Trophoblast cell (in vitro differentiated cells and primary cell): ENCODE data around the gene SAMD7.

Experiments
- DNase-seq, 2 donors: peaks; one replicate each; pipeline ENCODE4 v3.0.0-alpha.2; 2016
- H2AFZ ChIP-seq: 2 replicates; pipeline ENCODE4 v1.6.1; 2013; ENCODE audit warnings: low read length, moderate library complexity, mild to moderate bottlenecking; ENCODE audit not compliant: insufficient read depth, poor library complexity
- H2AK5ac ChIP-seq: 2 replicates; pipeline ENCODE4 v1.6.1; 2013; ENCODE audit warnings: mild to moderate bottlenecking, low read length
- H2BK120ac ChIP-seq: 2 replicates; pipeline ENCODE4 v1.6.1; 2013; ENCODE audit warnings: low read length, mild to moderate bottlenecking, moderate library complexity; ENCODE audit not compliant: insufficient read depth, poor library complexity
- H2BK12ac ChIP-seq: 2 replicates; pipeline ENCODE4 v1.6.1; 2013; ENCODE audit warnings: mild to moderate bottlenecking, low read length, moderate library complexity
- H2BK5ac ChIP-seq: 2 replicates; pipeline ENCODE4 v1.6.1; 2013; ENCODE audit warnings: low read length, low read depth, moderate library complexity, mild to moderate bottlenecking; ENCODE audit not compliant: poor library complexity
- H3K14ac ChIP-seq: 2 replicates; pipeline ENCODE4 v1.6.1; 2013; ENCODE audit warnings: mild to moderate bottlenecking, low read length
- H3K18ac ChIP-seq: 2 replicates; pipeline ENCODE4 v1.6.1; 2013; ENCODE audit warnings: mild to moderate bottlenecking, low read length
- H3K23ac ChIP-seq: 2 replicates; pipeline ENCODE4 v1.6.1; 2013; ENCODE audit warnings: low read length
- H3K27ac ChIP-seq: 2 replicates; pipeline ENCODE4 v1.5.1; 2013; ENCODE audit warnings: low read depth, mild to moderate bottlenecking, inconsistent platforms, low read length, moderate library complexity
- H3K27me3 ChIP-seq: 2 replicates; pipeline ENCODE4 v1.6.1; 2013; ENCODE audit warnings: inconsistent platforms, mild to moderate bottlenecking, low read length, moderate library complexity; ENCODE audit not compliant: insufficient read depth
- H3K36me3 ChIP-seq, 2 experiments: 1 replicate in 1 of 2; 2 replicates in 1 of 2; pipeline ENCODE4 v1.6.1; 2013; ENCODE audit warnings: low read length in 2 of 2, mild to moderate bottlenecking in 2 of 2, moderate library complexity in 1 of 2; ENCODE audit not compliant: insufficient read depth in 2 of 2, control insufficient read depth in 1 of 2
- H3K4ac ChIP-seq: 2 replicates; pipeline ENCODE4 v1.6.1; 2013; ENCODE audit warnings: low read depth, mild to moderate bottlenecking, low read length, moderate library complexity
- H3K4me1 ChIP-seq, 2 experiments: 1 replicate in 1 of 2; 2 replicates in 1 of 2; pipeline ENCODE4 v1.6.1; 2013; ENCODE audit warnings: low read length in 2 of 2, mild to moderate bottlenecking in 2 of 2, moderate library complexity in 1 of 2; ENCODE audit not compliant: insufficient read depth in 2 of 2, control insufficient read depth in 1 of 2
- H3K4me2 ChIP-seq: 2 replicates; pipeline ENCODE4 v1.6.1; 2013; ENCODE audit warnings: inconsistent platforms, mild to moderate bottlenecking, low read length, moderate library complexity
- H3K4me3 ChIP-seq: 2 replicates; pipeline ENCODE4 v1.5.1; 2013; ENCODE audit warnings: mild to moderate bottlenecking, low read depth, low read length, inconsistent platforms
- H3K79me1 ChIP-seq: one replicate; pipeline ENCODE4 v1.6.1; 2013; ENCODE audit warnings: low read length
- H3K79me2 ChIP-seq: 2 replicates; pipeline ENCODE4 v1.6.1; 2013; ENCODE audit warnings: low read length, mild to moderate bottlenecking; ENCODE audit not compliant: control insufficient read depth, insufficient read depth, poor library complexity
- H3K9ac ChIP-seq: 2 replicates; pipeline ENCODE4 v1.6.1; 2013; ENCODE audit warnings: mild to moderate bottlenecking, low read length
- H3K9me3 ChIP-seq: 2 replicates; pipeline ENCODE4 v1.6.1; 2013; ENCODE audit warnings: low read depth, mild to moderate bottlenecking, control low read depth, inconsistent platforms, low read length; ENCODE audit not compliant: insufficient read depth
- H4K12ac ChIP-seq: 2 replicates; pipeline ENCODE4 v1.6.1; 2013; ENCODE audit warnings: low read depth, mild to moderate bottlenecking, low read length, moderate library complexity
- H4K8ac ChIP-seq: 2 replicates; pipeline ENCODE4 v1.6.1; 2013; ENCODE audit warnings: low read depth, mild to moderate bottlenecking, low read length, moderate library complexity
- H4K91ac ChIP-seq: one replicate; pipeline ENCODE4 v1.6.1; 2013; ENCODE audit warnings: low read depth, mild to moderate bottlenecking, low read length, moderate library complexity
- WGBS: extraction: QIAGEN DNeasy Blood & Tissue Kit; methylation state at CpG from one replicate; pipeline ENCODE4 v1.1.7; 2013; ENCODE audit warnings: missing lambda C conversion rate; ENCODE audit not compliant: insufficient read length, insufficient coverage; ENCODE audit errors: extremely low coverage; 5-methylcytosine and 5-hydroxymethylcytosine counted together

Gene SAMD7

DNA sequence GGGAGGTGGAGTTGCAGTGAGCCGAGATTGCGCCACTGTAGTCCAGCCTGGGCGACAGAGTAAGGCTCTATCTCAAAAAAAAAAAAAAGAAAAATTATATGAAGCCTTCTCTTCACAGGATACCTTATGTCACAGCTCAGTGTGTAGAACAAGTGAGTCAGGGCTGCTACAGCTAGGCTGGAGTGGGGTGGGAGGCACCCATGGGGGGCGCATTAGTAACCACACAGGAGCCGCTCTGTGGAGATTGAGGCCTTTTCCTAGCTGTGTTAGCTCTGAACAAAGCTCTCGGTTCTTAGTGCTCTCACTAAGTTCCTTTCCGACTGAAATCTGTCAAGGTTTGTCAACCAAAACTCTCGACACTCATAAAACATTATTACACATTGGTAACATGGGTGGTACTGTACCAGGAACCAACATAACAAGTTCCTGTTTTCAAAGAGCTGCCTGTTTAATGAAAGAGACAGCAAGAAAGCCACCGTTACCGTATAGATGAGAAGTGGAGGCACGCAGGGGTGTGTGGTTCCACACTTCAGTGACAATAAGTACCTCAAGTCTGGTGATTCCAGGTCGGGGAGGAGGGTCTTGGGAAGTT lies 46.1 kb upstream of the SAMD7 start:
- Histone ChIP-seq H3K9ac (no peak overlapping the region), H3K27ac (no peak overlapping the region), H2BK120ac (no peak overlapping the region), H3K18ac (no peak overlapping the region), H2BK5ac (no peak overlapping the region), H3K4ac (no peak overlapping the region), H3K4me2 (no peak overlapping the region), H2AFZ (no peak overlapping the region), H3K14ac (no peak overlapping the region), H3K23ac (no peak overlapping the region), H4K91ac (no peak overlapping the region), H2BK12ac (no peak overlapping the region), H3K79me2 (no peaks in the 10 kb centered on the region), H3K9me3 (no peaks in the 10 kb centered on the region), H4K8ac (no peak overlapping the region), H3K79me1 (no peaks in the 10 kb centered on the region), H2AK5ac (no peak overlapping the region), H3K27me3 (no peaks in the 10 kb centered on the region), H4K12ac (no peak overlapping the region), H3K4me3 (no peak overlapping the region), H3K36me3 (no peaks in the 10 kb centered on the region), H3K4me1 (no peaks in the 10 kb centered on the region)
- WGBS: no CpG with 5 or more reads among the region's 12 CpGs
- no peak for DNase-seq

DNA sequence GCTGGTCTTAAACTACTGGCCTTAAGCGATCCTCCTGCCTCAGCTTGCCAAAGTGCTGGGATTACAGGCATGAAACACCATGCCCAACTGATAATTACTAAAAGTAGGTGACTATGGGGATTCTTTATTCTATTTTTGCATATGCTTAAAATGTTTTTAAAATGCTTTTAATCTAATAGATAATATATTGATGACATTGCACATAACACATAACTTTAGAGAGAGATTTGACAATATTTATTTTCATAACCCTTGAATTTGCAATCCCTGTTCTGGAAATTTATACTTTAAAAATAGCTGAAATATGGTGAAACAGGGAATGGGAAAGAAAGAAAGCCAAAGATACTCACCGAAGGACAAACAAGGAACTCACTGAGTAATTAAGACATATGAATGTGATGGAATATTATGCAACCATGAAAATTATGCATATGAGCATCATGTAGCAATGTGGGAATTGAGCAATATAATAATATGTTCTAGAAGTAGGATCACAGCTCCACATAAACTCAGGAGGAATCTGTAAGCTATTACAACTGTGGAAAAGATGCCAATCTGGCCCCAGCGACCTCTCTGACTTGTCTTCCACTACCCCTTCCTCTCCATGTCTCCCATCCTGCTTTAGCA lies 43.7 kb upstream of the SAMD7 start:
- Histone ChIP-seq H3K4me3 (no peak overlapping the region), H3K23ac (no peak overlapping the region), H3K79me1 (no peaks in the 10 kb centered on the region), H3K4ac (no peak overlapping the region), H3K9me3 (no peaks in the 10 kb centered on the region), H4K12ac (no peak overlapping the region), H2AK5ac (no peak overlapping the region), H2BK5ac (no peak overlapping the region), H3K27ac (no peak overlapping the region), H3K9ac (no peak overlapping the region), H3K36me3 (no peaks in the 10 kb centered on the region), H3K27me3 (no peaks in the 10 kb centered on the region), H3K4me2 (no peak overlapping the region), H4K8ac (no peak overlapping the region), H3K18ac (no peak overlapping the region), H3K14ac (no peak overlapping the region), H2AFZ (no peak overlapping the region), H3K4me1 (no peaks in the 10 kb centered on the region), H2BK120ac (no peak overlapping the region), H4K91ac (no peak overlapping the region), H3K79me2 (no peaks in the 10 kb centered on the region), H2BK12ac (no peak overlapping the region)
- no CpG with 5 or more reads among the region's 3 CpGs for WGBS
- DNase-seq: no peak

DNA sequence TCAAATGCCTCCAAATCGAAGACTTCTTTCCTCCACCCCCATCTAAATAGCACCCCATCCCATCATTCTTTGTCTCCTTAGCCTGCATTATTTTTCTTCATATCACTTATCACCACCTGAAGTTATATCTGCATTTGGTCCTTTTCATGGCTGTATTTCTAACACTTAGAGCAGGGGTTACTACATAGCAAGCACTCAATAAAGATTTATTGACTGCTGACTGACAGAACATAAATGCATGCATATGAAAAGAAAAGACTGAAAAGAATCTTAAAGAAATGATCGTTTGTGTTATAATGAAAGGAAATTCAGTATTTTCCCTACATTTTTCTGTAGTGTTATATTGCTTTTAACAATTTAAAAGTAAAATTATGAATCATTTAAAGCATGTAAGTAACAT lies 43.0 kb upstream of the SAMD7 start:
- H3K9me3 ChIP-seq: no peaks in the 10 kb centered on the region
- H2BK12ac ChIP-seq: no peak overlapping the region
- no peak overlapping the region for H2BK5ac ChIP-seq
- H3K4ac ChIP-seq: no peak overlapping the region
- H3K79me1 ChIP-seq: no peaks in the 10 kb centered on the region
- H3K18ac ChIP-seq: no peak overlapping the region
- H3K14ac ChIP-seq: no peak overlapping the region
- no peak overlapping the region for H3K9ac ChIP-seq
- no peak overlapping the region for H3K4me3 ChIP-seq
- WGBS: no CpG with 5 or more reads among the region's 2 CpGs
- H3K79me2 ChIP-seq: no peaks in the 10 kb centered on the region
- H3K27me3 ChIP-seq: no peaks in the 10 kb centered on the region
- H3K4me1 ChIP-seq: no peaks in the 10 kb centered on the region
- H4K12ac ChIP-seq: no peak overlapping the region
- H3K36me3 ChIP-seq: no peaks in the 10 kb centered on the region
- no peak overlapping the region for H2BK120ac ChIP-seq
- H2AK5ac ChIP-seq: no peak overlapping the region
- H2AFZ ChIP-seq: no peak overlapping the region
- H4K8ac ChIP-seq: no peak overlapping the region
- H3K4me2 ChIP-seq: no peak overlapping the region
- no peak for DNase-seq
- no peak overlapping the region for H3K23ac ChIP-seq
- H4K91ac ChIP-seq: no peak overlapping the region
- no peak overlapping the region for H3K27ac ChIP-seq

DNA sequence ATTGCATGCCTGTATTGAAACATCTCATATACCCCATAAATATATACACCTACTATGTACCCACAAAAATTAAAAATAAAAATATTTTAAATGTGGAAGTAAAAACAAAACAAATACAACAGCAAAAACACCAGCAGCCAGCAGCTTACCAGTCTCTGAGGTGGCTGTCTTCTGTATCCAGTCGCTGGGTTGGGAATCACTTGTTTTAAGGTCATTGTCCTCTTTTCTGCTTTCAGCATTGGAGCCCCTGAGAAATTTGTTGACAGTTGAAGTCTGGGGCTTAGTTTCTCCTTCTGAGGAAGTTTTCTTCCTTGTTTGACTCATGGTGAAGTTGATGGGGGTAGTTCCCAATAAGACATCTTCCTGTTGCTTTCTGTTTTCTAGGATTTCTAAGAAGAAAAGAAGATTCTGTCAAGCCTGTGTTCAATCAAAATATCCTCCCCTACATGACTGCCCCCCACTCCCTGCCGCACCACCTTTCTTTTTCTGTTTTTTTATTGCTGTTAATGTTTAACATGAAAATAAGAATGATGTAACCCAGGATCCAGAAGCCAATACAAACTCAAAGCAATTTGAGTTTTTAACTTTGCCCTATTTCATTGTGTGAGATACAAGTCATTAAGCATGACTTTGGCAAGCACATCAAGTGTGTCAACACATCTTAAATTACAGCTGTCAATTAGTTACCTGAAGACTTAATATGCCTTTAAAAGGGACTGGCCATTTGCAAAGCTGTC lies 41.7 kb upstream of the SAMD7 start, which contains the start of gene LRRC31:
Gene LRRC31, minus strand, starts transcription at position 452 of the 737 bp plus-strand sequence. Its CDS starts 128 bp downstream, at position 324.
- Histone ChIP-seq H2AFZ (no peak within 1 kb of the TSS), H3K9ac (no peak within 1 kb of the TSS), H4K12ac (no peak within 1 kb of the TSS), H3K27me3 (no peaks in the 10 kb centered on the region), H3K4ac (no peak within 1 kb of the TSS), H4K8ac (no peak within 1 kb of the TSS), H3K18ac (no peak within 1 kb of the TSS), H3K36me3 (no peaks in the 10 kb centered on the region), H2BK120ac (no peak within 1 kb of the TSS), H3K27ac (no peak within 1 kb of the TSS), H3K4me3 (no peak within 1 kb of the TSS), H2AK5ac (no peak within 1 kb of the TSS), H3K14ac (no peak within 1 kb of the TSS), H3K79me1 (no peaks in the 10 kb centered on the region), H3K4me1 (no peaks in the 10 kb centered on the region), H3K9me3 (no peaks in the 10 kb centered on the region), H3K79me2 (no peaks in the 10 kb centered on the region), H3K4me2 (no peak within 1 kb of the TSS), H4K91ac (no peak within 1 kb of the TSS), H2BK5ac (no peak within 1 kb of the TSS), H3K23ac (no peak within 1 kb of the TSS), H2BK12ac (no peak within 1 kb of the TSS)
- no peak for DNase-seq
- no CpG with 5 or more reads among the region's 2 CpGs for WGBS
